Liver (tissue), 10 donors: ENCODE data around the gene RFLNA. TPM values are rescaled to one million over a fixed set of nuclear protein-coding genes. Genes with fewer than 3 reads are reported as not detected.

Source experiments
- DNase-seq: peaks from one replicate; pipeline ENCODE4 v3.0.0-alpha.2; 2017; ENCODE audit warnings: low spot score
- H3K27ac ChIP-seq, 2 donors: one replicate each; pipeline ENCODE4 v1.7.0; 2013; ENCODE audit warnings: inconsistent platforms in 2 of 2, low read length in 2 of 2, control low read depth in 1 of 2, low read depth in 1 of 2, mild to moderate bottlenecking in 1 of 2
- H3K27me3 ChIP-seq, 4 donors: one replicate each; pipeline versions ENCODE4 v1.6.1 to v1.7.0; 2013; ENCODE audit warnings: low read length in 3 of 4, inconsistent platforms in 1 of 4, mild to moderate bottlenecking in 1 of 4, moderate library complexity in 1 of 4; ENCODE audit not compliant: control insufficient read depth in 4 of 4, insufficient read depth in 4 of 4
- H3K36me3 ChIP-seq, 4 donors: one replicate each; pipeline versions ENCODE4 v1.6.1 to v1.7.0; 2013; ENCODE audit warnings: low read length in 3 of 4, mild to moderate bottlenecking in 3 of 4, low read depth in 1 of 4, moderate library complexity in 1 of 4; ENCODE audit not compliant: control insufficient read depth in 4 of 4, insufficient read depth in 3 of 4
- H3K4me1 ChIP-seq, 4 donors: one replicate each; pipeline versions ENCODE4 v1.6.1 to v1.7.0; 2013; ENCODE audit warnings: low read length in 3 of 4, mild to moderate bottlenecking in 3 of 4, moderate library complexity in 1 of 4; ENCODE audit not compliant: control insufficient read depth in 4 of 4, insufficient read depth in 4 of 4
- H3K4me3 ChIP-seq, 3 donors: one replicate each; pipeline versions ENCODE4 v1.6.1 to v1.7.0; 2013; ENCODE audit warnings: low read length in 3 of 3, control low read depth in 1 of 3, low read depth in 1 of 3, mild to moderate bottlenecking in 1 of 3
- H3K9ac ChIP-seq, 2 donors: one replicate each; pipeline ENCODE4 v1.7.0; 2013; ENCODE audit warnings: low read length in 2 of 2, mild to moderate bottlenecking in 2 of 2, moderate library complexity in 2 of 2, control low read depth in 1 of 2, low read depth in 1 of 2
- H3K9me3 ChIP-seq, 4 donors: one replicate each; pipeline versions ENCODE4 v1.6.1 to v1.7.0; 2013; ENCODE audit warnings: low read length in 3 of 4; ENCODE audit not compliant: control insufficient read depth in 4 of 4
- ATF3 ChIP-seq: IDR thresholded peaks from 2 replicates; pipeline ENCODE4 v1.6.1; 2016; ENCODE audit warnings: antibody characterized with exemption
- CTCF ChIP-seq: fragments of 150-350 bp; IDR thresholded peaks from 2 replicates; pipeline ENCODE4 v1.5.1; 2017; ENCODE audit warnings: improper control_type of control experiment, low read depth, low read length; ENCODE audit not compliant: missing input control
- EGR1 ChIP-seq, 2 donors: IDR thresholded peaks; 2 replicates each; pipeline ENCODE4 v1.6.1; 2016 to 2018; ENCODE audit warnings: antibody characterized with exemption in 2 of 2, low read depth in 2 of 2
- GABPA ChIP-seq, 2 donors: IDR thresholded peaks in 1 of 2; conservative IDR thresholded peaks in 1 of 2; 2 replicates each; pipeline ENCODE4 v1.6.1; 2016; ENCODE audit warnings: antibody characterized with exemption in 2 of 2, mild to moderate bottlenecking in 1 of 2, moderate library complexity in 1 of 2
- HNF4G ChIP-seq: IDR thresholded peaks from 2 replicates; pipeline ENCODE4 v1.6.1; 2016; ENCODE audit warnings: antibody characterized with exemption
- NR2F2 ChIP-seq: IDR thresholded peaks from 2 replicates; pipeline ENCODE4 v1.6.1; 2016; ENCODE audit warnings: antibody characterized with exemption
- RAD21 ChIP-seq, 2 donors: IDR thresholded peaks; 2 replicates each; pipeline ENCODE4 v1.6.1; 2016; ENCODE audit warnings: antibody characterized with exemption in 2 of 2, mild to moderate bottlenecking in 2 of 2
- RXRA ChIP-seq, 2 donors: IDR thresholded peaks; 2 replicates each; pipeline ENCODE4 v1.6.1; 2017 to 2018; ENCODE audit warnings: antibody characterized with exemption in 2 of 2, mild to moderate bottlenecking in 1 of 2
- TAF1 ChIP-seq: conservative IDR thresholded peaks from 2 replicates; pipeline ENCODE4 v1.6.1; 2016; ENCODE audit warnings: antibody characterized with exemption, mild to moderate bottlenecking
- WGBS: extraction: QIAGEN DNeasy Blood & Tissue Kit; methylation state at CpG from one replicate; pipeline ENCODE4 v1.1.7; 2013; 5-methylcytosine and 5-hydroxymethylcytosine counted together
- polyA plus RNA-seq, 2 donors: library from polyadenylated mRNA; stranded (reverse) in 1 of 2; unstranded in 1 of 2; fragments of 200-250 nt in 1 of 2; fragments of >200 nt in 1 of 2; fragmentation: Nextera tagmentation in 1 of 2; extraction: Ambion mirVana in 1 of 2; gene quantifications; one replicate each; pipeline versions ENCODE4 v1.2.1 to v1.2.3, GENCODE V29; 2013 to 2015
- small RNA-seq: library from RNA; depleted of rRNA; stranded (forward); fragments of <200 nt; gene quantifications from one replicate; pipeline ENCODE3, GENCODE V24; 2014
- total RNA-seq, 2 donors: library from RNA; depleted of rRNA; stranded (reverse); fragments of >200 nt; gene quantifications; one replicate each; pipeline ENCODE4 v1.2.3, GENCODE V29; 2014
- TF ChIP-seq, protein P1 (sequence below): IDR thresholded peaks from 2 replicates; pipeline ENCODE4 v1.6.1; 2016; ENCODE audit warnings: antibody characterized with exemption, mild to moderate bottlenecking
- donor health status: healthy.
- donor health status: healthy.
- donor health status: healthy.
- donor health status: healthy.
- donor health status: healthy.

Gene RFLNA
- total and polyA plus RNA-seq, 4 donors = 0.05 TPM; not detected in 2

- TF ChIP-seq NR2F2 (no peak), EGR1 (IDR thresholded peaks at IDR 0.05; ENCODE audit: low read depth in 2 of 2) (no peak), RXRA (IDR thresholded peaks at IDR 0.05) (no peak), CTCF (no peak), RAD21 (IDR thresholded peaks at IDR 0.05) (no peak), GABPA (IDR thresholded peaks at IDR 0.05 in 1 of 2, conservative IDR thresholded peaks at IDR 0.05 in 1 of 2) (no peak), ATF3 (no peak), TAF1 (no peak), HNF4G (no peak)
- TF ChIP-seq, protein P1, sequence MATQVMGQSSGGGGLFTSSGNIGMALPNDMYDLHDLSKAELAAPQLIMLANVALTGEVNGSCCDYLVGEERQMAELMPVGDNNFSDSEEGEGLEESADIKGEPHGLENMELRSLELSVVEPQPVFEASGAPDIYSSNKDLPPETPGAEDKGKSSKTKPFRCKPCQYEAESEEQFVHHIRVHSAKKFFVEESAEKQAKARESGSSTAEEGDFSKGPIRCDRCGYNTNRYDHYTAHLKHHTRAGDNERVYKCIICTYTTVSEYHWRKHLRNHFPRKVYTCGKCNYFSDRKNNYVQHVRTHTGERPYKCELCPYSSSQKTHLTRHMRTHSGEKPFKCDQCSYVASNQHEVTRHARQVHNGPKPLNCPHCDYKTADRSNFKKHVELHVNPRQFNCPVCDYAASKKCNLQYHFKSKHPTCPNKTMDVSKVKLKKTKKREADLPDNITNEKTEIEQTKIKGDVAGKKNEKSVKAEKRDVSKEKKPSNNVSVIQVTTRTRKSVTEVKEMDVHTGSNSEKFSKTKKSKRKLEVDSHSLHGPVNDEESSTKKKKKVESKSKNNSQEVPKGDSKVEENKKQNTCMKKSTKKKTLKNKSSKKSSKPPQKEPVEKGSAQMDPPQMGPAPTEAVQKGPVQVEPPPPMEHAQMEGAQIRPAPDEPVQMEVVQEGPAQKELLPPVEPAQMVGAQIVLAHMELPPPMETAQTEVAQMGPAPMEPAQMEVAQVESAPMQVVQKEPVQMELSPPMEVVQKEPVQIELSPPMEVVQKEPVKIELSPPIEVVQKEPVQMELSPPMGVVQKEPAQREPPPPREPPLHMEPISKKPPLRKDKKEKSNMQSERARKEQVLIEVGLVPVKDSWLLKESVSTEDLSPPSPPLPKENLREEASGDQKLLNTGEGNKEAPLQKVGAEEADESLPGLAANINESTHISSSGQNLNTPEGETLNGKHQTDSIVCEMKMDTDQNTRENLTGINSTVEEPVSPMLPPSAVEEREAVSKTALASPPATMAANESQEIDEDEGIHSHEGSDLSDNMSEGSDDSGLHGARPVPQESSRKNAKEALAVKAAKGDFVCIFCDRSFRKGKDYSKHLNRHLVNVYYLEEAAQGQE = no peak
- Histone ChIP-seq H3K9ac (no peak overlapping the region), H3K4me1 (peaks cover 17 to 39% (median 29%) of the 10 kb centered on the region in 4 donors), H3K27ac (no peak overlapping the region), H3K27me3 (no peaks in the 10 kb centered on the region), H3K9me3 (no peaks in the 10 kb centered on the region), H3K4me3 (no peak overlapping the region), H3K36me3 (peaks cover 0 to 4% (median 0%) of the 10 kb centered on the region in 4 donors)
- DNase-seq = no peak
- 95% methylated on average over 11 of the region's 11 CpGs for WGBS
Measured at GRCh38 chr12:124364543-124364942, 69.7 kb downstream of the RFLNA start.

Small RNA genes within 50 kb of the gene (small RNA-seq; reads per million reads assigned to genes)
- not detected for gene MIR6880
